Thyroid gland (tissue), 4 donors: Measurements from ENCODE around the gene HNF1B. TPM values are rescaled to one million over a fixed set of nuclear protein-coding genes. Genes with fewer than 3 reads are reported as not detected.
A peak's percentile ranks its signal among the peaks of the same experiment; 100 is the strongest.

ENCODE experiments used
- DNase-seq, 2 donors: peaks; one replicate each; pipeline ENCODE4 v3.0.0-alpha.2; 2019
- H3K27ac ChIP-seq, 3 donors: fragments of 200-600 bp; sonication (generic); 1 replicate in 2 of 3; 2 replicates in 1 of 3; pipeline ENCODE4 v1.5.1; 2016 to 2019; ENCODE audit warnings: mild to moderate bottlenecking in 1 of 3, moderate library complexity in 1 of 3
- H3K27me3 ChIP-seq: fragments of 200-600 bp; sonication (generic); one replicate; pipeline ENCODE4 v1.5.1; 2019
- H3K36me3 ChIP-seq, 2 donors: fragments of 200-600 bp; sonication (generic); one replicate each; pipeline ENCODE4 v1.5.1; 2016 to 2019
- H3K4me1 ChIP-seq, 2 donors: fragments of 200-600 bp; sonication (generic); one replicate each; pipeline ENCODE4 v1.5.1; 2017 to 2019
- H3K4me3 ChIP-seq, 3 donors: fragments of 200-600 bp; sonication (generic); replicated peaks in 1 of 3; 1 replicate in 2 of 3; 2 replicates in 1 of 3; pipeline ENCODE4 v1.5.1; 2016; ENCODE audit warnings: mild to moderate bottlenecking in 1 of 3
- H3K9me3 ChIP-seq: fragments of 200-600 bp; sonication (generic); one replicate; pipeline ENCODE4 v1.5.1; 2017
- POLR2A ChIP-seq, 2 donors: fragments of 450-650 bp; IDR thresholded peaks; one replicate each; pipeline ENCODE4 v1.6.1; 2017; ENCODE audit warnings: antibody characterized with exemption in 2 of 2, mild to moderate bottlenecking in 2 of 2, moderate library complexity in 1 of 2
- WGBS, 2 donors: methylation state at CpG; one replicate each; pipeline ENCODE4 v1.1.5; 2017; 5-methylcytosine and 5-hydroxymethylcytosine counted together
- intact Hi-C: fragments of 100-400 bp; cut with DNase I; formaldehyde crosslinking; loops from one replicate; pipeline ENCODE4 v1.15.1; 2023
- total RNA-seq, 4 donors: library from RNA; depleted of rRNA; stranded (reverse); fragments of >200 nt; gene quantifications; one replicate each; pipeline ENCODE4 v1.2.3, GENCODE V29; 2016
- TF ChIP-seq, protein P1 (sequence below), 6 experiments: fragments of 200-600 bp in 3 of 6; fragments of 450-650 bp in 3 of 6; sonication (generic) in 3 of 6; IDR thresholded peaks; one replicate each; pipeline ENCODE4 v1.5.1; 2016 to 2019; ENCODE audit warnings: antibody characterized with exemption in 6 of 6, mild to moderate bottlenecking in 2 of 6, inconsistent platforms in 1 of 6, moderate library complexity in 1 of 6

The HNF1B gene
- total RNA-seq, 4 donors from 2014 or later, result not detected

DNA sequence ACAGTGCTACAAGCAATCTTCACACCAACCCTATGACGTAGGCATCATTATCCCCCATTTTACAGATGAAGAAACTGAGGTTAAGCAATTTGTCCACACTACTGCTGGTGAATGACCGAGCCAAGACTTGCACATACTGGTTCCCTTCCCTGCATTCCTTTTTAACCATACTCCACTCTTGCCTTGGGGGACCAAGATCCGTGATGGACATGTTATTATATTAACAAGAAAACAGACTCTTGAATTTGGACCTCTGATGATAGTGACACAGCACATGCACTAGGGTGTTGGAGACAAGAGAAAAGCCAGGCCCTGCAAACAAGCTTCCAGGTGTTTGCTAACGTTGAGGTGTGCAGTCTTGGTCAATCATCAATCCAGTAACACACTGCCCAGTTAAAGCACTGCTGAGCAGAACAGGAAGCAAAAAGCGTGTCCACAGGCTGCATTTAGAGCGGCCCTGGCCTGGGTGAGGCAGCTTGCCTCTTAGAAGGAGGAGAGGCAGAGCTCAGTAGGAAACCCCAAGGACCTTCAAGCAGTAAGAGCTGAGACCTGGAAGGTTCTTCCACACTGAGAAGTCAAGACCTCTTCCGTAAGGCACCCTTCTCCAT is 36.7 kb downstream of the HNF1B start:
- TF ChIP-seq, protein P1, sequence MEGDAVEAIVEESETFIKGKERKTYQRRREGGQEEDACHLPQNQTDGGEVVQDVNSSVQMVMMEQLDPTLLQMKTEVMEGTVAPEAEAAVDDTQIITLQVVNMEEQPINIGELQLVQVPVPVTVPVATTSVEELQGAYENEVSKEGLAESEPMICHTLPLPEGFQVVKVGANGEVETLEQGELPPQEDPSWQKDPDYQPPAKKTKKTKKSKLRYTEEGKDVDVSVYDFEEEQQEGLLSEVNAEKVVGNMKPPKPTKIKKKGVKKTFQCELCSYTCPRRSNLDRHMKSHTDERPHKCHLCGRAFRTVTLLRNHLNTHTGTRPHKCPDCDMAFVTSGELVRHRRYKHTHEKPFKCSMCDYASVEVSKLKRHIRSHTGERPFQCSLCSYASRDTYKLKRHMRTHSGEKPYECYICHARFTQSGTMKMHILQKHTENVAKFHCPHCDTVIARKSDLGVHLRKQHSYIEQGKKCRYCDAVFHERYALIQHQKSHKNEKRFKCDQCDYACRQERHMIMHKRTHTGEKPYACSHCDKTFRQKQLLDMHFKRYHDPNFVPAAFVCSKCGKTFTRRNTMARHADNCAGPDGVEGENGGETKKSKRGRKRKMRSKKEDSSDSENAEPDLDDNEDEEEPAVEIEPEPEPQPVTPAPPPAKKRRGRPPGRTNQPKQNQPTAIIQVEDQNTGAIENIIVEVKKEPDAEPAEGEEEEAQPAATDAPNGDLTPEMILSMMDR (IDR thresholded peaks at IDR 0.05), result no peak
- no peak for TF ChIP-seq POLR2A (IDR thresholded peaks at IDR 0.05)
- Histone ChIP-seq H3K27ac (no peak overlapping the region), H3K4me1 (peaks cover 0 to 3% of the 10 kb centered on the region in 2 donors), H3K4me3 (no peak overlapping the region), H3K9me3 (no peaks in the 10 kb centered on the region), H3K36me3 (no peaks in the 10 kb centered on the region), H3K27me3 (no peaks in the 10 kb centered on the region)
- 81 to 85% methylated on average over 7 of the region's 7 CpGs for WGBS, 2 donors
- no peak for DNase-seq
- intact Hi-C loops, result no loop called here

DNA sequence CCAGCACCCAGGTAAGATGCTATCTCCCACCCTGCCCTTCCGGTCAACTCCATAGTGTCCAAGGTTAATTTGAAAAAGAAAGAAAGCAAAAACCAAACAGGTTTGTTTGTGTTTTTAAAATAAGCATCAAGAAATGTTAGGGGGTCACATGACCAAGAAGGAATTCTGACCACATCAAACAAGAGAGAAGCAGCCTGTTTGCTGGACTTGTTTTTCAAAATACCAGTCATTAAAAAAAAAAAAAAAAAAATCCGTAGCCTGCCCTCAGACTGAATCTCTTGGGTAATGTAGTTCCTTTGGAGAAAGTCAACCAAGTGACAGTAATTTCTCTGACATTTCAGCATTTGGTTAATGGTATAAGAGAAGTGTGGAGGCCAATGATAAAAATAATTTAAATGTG is 38.4 kb downstream of the HNF1B start:
- Histone ChIP-seq H3K9me3 (no peaks in the 10 kb centered on the region), H3K4me3 (no peak overlapping the region), H3K36me3 (no peaks in the 10 kb centered on the region), H3K27ac (no peak overlapping the region), H3K27me3 (no peaks in the 10 kb centered on the region), H3K4me1 (peaks cover 0 to 13% of the 10 kb centered on the region in 2 donors)
- DNase-seq, result no peak
- 86 to 88% methylated on average over 2 of the region's 2 CpGs for WGBS, 2 donors
- TF ChIP-seq, protein P1 (IDR thresholded peaks at IDR 0.05), result no peak
- no peak for TF ChIP-seq POLR2A (IDR thresholded peaks at IDR 0.05)
- intact Hi-C loops, result no loop called here

DNA sequence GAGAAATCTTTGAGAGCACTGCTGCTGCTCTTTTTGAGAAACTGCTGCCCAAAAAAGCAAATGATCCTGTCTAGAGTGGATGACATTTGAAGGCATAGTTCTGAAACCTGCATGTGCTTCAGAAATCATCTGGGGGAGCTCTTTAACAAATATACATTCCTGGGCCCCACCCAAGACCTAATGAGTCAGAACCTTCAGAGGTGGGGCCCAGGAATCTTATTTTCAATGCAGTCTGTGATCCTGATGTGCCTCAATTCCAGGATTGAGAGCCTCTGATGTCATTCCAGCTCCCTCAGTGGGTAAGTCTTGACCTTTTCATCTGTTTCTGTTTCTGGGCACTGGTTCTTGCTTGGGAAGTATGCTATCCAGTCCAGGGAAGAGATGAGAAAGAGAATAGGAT is 42.3 kb downstream of the HNF1B start:
- intact Hi-C loops, result no loop called here
- Histone ChIP-seq H3K4me3 (no peak overlapping the region), H3K27ac (no peak overlapping the region), H3K27me3 (no peaks in the 10 kb centered on the region), H3K9me3 (no peaks in the 10 kb centered on the region), H3K4me1 (peaks cover 0 to 39% of the 10 kb centered on the region in 2 donors), H3K36me3 (no peaks in the 10 kb centered on the region)
- no peak for DNase-seq
- TF ChIP-seq, protein P1 (IDR thresholded peaks at IDR 0.05), result no peak
- TF ChIP-seq POLR2A (IDR thresholded peaks at IDR 0.05), result no peak

DNA sequence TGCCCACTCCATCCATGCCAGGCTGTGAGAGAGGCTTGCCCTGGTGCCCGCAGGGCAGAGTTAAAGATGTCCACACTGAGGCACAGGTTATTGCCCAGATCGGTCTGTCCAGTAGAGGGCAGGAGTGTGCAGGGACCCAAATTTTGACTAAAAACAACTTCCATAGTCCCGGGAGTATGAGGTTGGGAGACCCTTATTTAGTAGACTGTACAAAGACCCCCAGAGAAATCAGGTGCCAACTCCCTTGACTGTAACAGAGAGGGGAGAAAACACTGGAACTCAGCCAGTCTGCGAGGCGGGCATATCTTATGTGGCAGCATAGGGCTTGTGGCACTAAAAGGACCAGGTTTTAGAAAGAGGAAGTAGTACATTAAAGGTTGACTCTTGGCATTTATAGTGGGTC is 43.4 kb downstream of the HNF1B start:
- DNase-seq, result peak in 1 of 2 donors; percentile 18

DNA sequence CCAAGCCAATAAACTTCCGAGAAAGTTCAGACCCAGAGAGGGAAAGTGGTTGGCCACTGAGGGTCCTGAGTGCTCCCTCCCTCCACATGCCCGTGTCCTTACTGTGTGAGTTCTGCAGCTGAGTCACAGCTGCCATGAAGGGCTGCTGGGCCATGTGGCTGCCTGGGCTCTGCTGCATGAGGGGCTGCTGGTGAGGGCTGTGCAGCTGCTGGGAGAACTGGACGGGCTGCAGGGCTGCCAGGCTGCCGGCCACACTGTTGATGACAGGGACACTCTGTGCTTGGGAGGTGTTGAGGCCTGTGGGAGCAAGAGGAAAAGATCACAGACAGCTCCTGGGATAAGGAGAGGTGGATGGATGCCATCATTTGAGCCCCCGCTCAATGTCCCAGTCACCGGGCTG is 44.0 kb downstream of the HNF1B start:
- no peak overlapping the region for H3K27ac ChIP-seq
- no peaks in the 10 kb centered on the region for H3K9me3 ChIP-seq
- 48 to 59% methylated on average over 6 of the region's 6 CpGs for WGBS, 2 donors
- no peaks in the 10 kb centered on the region for H3K27me3 ChIP-seq
- no peak overlapping the region for H3K4me3 ChIP-seq
- TF ChIP-seq, protein P1 (IDR thresholded peaks at IDR 0.05), result no peak
- TF ChIP-seq POLR2A (IDR thresholded peaks at IDR 0.05), result no peak
- peaks cover 0 to 36% of the 10 kb centered on the region in 2 donors for H3K4me1 ChIP-seq
- peak; percentile 43 to 51 for DNase-seq
- intact Hi-C loops, result no loop called here
- H3K36me3 ChIP-seq, result no peaks in the 10 kb centered on the region

More for the DNA sequence above, 43.4 kb downstream of the HNF1B start:
- Histone ChIP-seq H3K4me1 (peaks cover 0 to 39% of the 10 kb centered on the region in 2 donors), H3K36me3 (no peaks in the 10 kb centered on the region), H3K9me3 (no peaks in the 10 kb centered on the region), H3K27me3 (no peaks in the 10 kb centered on the region), H3K27ac (no peak overlapping the region), H3K4me3 (no peak overlapping the region)
- 56 to 57% methylated on average over 4 to 5 of the region's 5 CpGs for WGBS, 2 donors
- intact Hi-C loops, result no loop called here
- no peak for TF ChIP-seq POLR2A (IDR thresholded peaks at IDR 0.05)
- TF ChIP-seq, protein P1 (IDR thresholded peaks at IDR 0.05), result peak in 3 of 6 experiments; percentile 32 to 52 (median 38)
